ENCODE data around the gene ALG12.

The ALG12 gene

DNA sequence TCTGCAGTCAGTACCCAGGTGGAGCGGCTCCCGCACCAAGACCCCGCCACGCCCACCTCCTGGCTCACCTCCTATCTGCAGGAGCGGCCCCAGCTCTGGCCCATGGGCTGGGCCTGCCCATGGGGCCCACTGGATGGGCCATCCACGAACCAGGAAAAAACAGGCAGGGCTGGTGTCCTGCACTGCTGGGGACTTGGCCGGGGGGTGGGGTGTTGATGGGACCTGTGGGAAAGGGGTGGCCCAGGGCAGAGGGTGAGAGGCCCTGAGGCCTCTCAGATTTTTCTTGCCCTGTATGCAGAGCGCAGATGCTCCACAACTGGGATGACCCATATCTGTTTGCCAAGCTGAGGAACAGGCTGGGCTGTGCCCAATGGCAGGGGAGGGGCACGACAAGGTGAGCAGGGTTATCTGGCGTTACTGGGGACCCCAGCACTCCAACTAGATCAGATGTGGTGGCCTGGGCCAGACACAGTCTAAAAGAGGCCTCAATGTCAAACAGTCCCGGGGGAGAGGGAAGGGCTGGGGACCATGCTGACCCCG is 39.7 kb upstream of the ALG12 start:
- DNase-seq (ENCODE audit: low read depth in 2 of 2) = no peak

DNA sequence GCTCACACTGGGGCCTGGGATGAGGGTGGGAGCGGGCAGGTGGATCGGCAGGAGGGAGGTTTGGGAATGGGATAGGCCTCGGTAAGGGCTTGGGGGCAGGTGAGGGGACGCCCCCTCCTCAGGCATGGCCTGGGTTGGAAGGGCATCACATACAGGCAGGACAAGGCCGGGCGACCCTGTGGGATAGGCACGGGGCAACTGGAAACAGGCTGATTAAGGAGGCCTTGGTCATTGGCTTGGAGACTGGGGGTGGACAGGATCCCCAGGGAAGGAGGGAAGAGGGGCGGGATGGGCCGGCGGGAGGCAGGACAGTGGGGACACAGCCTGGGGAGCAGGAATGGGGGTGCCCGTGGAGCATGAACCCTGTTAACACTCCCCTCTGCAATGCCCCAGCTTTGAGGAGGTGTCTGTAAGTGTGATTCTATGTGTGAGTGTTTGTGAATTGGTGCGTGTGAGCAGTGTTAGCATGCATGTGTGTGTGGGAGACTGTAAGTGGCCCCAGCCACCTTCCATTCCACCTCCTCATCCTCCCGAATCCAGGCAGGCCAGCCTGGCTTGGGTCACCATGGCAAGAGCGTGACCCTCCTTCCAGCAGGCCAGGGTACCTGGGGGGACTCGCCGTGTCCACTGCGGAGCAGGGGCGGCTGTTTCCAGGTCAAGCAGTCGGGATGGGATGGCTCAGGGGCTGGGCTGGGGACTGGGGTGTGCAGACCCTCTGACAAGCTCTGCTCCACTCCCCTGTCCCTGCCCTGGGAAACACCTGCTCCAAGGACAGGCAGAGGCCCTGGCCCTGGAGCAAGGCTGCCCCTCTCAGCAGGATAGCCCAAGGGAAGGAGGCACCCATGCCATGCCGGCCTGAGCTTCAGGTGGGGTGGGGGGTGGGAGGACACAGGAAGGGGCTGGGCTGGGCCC is 38.9 kb upstream of the ALG12 start:
- no peak for DNase-seq (ENCODE audit: low read depth in 2 of 2)

DNA sequence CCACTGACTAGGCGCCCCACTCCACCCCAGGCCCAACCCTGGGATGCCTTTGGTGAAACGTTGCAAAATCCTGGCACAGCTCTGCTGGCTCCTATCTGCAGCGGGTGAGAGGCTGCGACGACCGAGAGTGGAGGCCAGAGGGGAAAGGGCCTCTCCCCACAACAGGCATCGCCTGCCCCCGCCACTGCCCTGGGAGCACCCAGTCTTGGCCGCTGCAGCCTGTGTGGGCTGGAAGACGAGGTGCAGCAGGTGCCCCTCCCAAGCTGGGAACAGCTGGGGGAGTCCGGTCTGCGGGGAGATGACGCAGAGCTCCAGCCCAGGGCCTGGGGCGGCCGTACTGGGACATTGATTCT is 38.2 kb upstream of the ALG12 start:
- no peak for DNase-seq (ENCODE audit: low read depth in 2 of 2)

DNA sequence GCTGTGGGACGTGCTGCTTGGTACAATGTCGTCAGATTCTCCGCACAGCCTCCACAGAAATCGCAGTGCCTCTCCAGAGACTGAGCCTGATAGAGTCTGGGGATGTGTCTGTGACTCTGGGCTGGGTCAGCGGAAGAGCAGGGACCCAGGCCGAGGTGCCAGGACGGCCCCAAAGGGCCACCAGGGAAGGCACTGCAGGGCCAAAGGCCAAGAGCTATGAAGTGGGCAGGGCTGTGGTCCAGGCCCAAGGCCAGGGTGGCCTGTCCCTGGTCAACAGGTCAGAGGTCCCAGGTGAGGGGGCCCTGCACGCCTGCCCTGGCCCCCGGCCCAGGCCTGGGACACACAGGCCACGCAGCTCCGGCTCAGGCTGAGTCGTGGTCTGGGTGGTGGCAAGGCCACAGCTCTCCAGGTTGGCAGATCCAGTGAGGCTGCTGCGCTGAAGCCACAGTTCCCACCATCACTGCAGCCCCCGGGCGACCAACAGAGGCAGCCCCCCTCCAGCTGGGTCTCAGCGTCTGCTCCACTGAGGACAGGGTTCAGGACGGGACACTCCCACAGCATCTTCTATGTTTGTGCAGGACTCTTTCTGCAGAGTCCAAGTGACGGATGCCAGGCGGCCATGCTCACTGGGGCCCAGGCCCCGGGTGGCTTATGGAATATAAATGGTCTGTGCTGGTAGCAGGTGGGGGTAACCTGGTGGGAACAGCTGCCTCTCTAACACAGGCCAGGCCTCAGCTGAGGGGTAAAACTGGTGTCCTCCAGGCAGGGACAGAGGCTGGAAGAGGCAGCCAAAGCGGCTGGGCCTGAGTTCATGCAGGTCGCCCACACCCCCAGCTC is 37.6 kb upstream of the ALG12 start:
- DNase-seq (ENCODE audit: low read depth in 2 of 2) = no peak

DNA sequence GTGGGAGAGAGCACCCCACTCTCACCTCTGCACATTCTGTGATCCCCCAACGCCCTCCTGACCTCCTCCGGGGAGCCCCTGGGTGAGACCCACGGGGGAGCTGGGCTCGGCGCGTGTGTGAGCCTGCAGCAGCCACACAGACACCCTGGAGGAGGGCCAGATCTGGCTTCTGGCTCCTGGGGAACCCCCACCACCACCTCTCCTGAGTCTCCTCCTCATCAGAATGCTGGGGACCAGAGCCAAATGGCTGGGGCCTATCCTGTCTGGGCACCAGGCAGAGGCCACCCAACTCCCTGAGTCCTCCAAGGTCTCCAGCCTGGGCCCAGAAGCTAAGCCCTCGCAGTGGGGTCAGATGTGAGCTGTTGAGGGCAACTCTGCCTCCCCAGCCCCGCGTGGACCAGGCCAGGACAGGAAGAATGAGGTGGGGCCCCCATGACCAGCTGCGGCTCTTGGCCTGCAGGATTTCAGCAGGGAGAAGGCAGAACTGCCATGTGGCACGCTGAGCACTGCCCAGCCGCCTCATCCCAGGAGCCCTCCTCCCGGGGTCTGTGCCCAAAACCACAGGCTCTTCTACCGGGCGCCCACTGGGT is 36.8 kb upstream of the ALG12 start:
- DNase-seq (ENCODE audit: low read depth in 2 of 2) = no peak

DNA sequence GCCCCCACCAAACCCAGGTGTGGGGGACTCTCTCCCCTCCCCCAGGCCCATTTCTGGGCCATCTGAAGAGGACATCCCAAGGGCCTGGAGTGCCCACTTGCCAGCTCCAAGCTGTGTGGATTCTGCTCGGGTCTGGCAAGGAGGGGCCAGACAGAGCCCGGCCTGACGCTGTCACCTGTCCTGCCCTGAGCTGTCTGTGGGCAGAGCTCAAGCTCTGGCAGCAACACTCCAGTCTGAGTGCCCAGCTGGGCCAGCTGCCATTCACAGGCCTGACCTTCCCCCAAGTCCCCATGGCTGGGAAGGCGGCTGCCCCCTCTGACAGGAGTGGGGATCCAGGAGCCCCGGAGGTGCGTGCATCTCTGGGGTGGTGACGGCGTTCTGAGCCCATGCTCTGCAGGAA is 36.1 kb upstream of the ALG12 start:
- no peak for DNase-seq (ENCODE audit: low read depth in 2 of 2)

DNA sequence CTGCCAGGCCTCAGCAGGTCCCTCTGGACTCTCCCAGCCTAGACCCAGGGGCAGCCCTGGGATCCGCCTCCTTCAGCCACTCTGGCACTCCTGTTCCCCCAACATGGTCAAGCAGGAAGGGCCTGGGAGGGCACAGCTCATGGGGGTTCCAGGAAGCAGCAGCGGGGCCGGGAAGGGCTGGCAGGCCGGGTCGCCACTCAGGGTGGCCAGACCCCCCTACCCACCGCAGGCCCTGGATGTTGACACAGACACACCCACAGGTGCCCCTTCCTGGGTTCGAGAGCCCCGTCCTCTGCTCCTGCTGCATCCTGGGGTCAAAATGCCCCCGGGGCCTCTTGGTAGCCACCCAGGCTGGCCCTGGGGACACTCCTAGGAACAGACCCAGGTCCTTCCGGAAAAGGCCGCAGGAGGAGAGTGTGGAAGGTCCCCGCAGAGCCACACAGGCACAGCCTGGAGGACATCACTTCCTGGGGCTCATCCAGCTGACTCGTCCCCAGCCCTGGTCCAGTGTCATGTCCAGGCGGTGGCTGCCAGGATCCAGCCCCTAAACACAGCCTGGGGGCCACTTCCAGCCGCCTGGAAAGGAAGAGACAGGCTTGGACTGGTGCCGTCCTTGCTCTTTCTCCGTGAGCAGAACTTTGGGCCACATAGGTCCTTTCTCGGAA is 35.6 kb upstream of the ALG12 start:
- no peak for DNase-seq (ENCODE audit: low read depth in 2 of 2)

DNA sequence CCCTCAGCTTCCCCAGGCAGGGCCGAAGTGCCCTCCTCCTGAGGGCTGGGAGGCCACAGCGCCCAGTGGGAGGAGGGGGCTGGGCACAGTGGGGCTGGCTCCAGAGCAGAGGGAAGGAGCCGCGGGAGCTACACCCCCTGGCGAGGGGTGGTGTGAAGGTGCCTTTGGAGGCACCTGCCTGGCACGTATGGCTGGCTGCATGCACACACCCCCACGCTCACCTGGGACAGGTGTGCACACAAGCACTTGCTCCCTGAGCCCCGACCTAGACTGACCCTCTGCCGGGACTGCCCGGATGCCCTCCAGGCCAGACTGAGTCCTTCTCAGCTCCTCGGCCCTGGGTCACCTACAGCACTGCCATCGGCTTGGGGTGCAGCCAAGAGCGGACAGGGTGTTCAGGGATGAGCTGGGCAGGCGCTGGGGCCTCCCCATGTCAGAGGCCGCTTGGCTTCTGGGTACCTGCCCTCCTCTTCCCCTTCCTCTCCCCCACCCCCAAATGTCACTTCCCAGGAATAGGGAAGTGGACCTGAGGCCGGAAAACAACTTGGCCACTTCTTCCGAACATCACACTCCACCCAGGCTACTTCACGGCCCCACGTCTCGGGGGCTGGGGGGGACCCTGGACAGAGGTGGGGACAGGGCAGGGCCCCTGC is 34.9 kb upstream of the ALG12 start:
- no peak for DNase-seq (ENCODE audit: low read depth in 2 of 2)

DNA sequence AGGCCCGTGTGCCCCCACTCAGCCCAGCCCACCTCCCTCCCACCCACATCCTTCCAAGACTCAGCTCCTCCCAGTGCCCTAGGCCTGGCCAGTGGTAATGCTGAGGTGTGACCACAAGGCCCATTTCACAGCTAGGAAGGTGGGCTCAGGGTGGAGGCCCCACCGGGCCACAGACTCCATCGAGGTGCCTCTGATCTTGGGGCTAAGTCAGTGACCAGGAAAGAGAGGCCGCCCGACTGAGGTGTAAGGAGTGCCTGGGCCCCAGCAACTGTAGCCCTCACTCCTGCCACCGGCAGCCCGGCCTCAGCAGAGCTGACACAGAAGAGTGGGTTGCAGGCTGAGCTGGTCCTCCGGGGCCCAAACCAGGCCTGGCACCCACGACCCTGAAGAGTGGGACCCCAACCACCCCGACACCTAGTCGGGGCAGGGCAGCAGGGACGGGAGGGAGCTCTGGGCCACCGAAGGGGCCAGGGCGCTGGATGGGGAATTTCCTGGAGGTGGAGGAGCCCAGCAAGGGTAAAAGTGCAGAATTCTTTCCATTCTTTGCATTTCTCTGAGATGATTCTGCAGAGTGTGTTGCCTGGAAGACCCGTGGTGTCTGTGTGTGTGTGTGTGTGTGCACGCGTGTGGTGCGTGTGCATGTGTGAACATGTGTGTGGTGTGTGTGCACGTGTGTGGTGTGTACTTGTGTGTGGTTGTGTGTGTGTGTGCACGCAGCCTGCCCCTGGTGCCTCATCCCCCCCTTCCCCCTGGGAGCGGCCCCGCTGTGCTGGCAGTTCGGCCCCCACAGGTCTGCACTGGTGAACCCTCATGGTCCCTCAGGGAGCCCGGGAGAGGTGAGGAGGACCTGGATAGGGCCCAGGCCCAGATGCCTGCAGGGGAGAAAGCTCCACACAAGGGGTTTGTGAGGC is 34.0 kb upstream of the ALG12 start:
- DNase-seq (ENCODE audit: low read depth in 2 of 2) = no peak

DNA sequence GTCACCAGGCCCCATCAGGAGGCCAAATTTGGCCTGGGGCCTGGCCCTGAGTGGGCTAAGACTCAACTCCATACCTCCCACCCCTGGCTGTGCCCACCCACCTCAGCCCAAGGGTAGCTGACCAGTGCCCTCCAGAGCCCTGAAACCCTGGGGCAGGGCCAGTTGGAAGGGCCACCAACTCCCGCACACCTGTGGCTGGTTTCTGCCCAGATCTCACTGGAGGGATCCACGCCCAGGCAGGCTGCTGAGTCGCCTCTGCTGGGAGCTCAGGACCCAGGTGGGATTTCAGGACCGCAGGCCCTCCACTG is 33.4 kb upstream of the ALG12 start:
- no peak for DNase-seq (ENCODE audit: low read depth in 2 of 2)

DNA sequence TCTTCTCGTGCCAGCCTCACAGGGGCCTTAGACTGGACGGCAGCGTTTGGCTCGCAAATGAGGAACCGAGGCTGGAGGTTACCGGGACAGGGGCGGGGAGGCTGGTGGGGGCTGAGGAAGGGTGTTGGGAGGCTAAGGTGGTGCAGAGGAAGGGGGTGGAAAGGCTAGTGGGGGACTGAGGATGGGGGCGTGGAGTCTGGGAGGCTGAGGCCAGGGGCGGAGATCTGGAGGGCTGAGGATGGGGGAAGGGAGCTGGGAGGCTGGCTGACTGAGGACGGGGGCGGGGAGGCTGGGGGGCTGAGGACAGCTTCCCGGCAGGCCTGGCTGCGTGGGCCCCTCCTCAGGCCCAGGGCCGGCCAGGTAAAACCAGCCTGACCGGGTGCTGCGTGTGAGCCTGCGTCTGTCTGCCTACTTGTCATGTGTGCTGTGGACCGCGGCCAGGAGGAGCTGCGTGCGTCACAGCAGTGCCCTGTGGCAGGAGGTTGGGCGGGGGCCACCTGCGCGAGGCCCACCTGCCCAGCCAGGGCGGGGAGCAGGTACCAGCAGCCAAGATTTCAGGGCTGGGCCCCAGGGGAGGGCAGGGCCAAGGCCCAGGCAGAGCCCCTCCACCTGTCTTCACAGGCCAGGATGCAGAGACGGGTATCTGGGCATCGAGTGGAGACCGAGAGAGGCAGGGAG is 32.9 kb upstream of the ALG12 start:
- DNase-seq (ENCODE audit: low read depth in 2 of 2) = peak in 1 of 2 donors; percentile 75

DNA sequence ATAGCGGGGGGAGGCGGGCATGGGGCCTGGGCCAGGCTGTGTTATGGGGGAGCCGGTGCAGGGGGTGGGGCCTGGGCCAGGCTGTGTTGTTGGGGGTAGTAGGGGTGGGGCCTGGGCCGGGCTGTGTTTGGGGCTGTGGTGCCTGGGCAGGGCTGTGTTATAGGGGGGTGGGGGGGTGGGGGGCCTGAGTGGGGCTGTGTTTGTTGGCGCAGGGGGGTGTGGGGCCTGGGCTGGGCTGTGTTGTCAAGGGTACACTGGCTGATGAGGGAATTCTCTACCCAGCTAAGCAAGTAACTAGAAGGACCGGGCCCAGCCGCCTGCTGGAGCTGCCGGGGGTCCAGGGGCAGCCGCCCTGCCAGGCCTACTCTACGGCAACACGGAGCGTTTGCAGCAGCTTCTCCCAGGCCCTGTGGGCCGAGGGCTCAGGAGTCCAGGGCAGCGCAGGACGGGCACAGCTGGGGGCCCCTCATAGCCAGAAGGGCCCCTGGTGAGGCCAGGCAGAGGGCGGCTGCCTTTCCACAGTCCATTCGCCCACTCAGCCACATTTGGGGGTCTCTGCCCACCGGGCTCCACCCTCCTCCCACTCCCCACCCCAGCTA is 32.3 kb upstream of the ALG12 start:
- no peak for DNase-seq (ENCODE audit: low read depth in 2 of 2)

DNA sequence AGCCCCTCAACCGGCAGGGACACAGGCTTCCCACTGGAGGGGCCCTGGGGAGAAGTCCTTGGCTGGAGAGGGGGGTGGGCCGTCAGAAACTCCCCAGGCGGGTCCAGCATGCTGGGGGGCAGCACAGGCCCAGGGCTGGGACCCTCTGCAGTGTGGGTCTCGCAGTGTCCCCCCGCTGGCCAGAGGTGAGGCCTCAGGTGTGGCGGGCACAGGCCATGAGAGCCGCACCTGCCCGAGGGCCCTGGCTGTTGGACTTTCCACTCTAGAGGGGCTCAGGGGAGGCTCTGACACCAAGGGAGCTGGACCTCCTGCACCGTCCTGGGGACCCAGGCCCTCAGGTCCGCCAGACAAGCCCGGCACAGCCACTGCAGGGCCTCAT is 31.7 kb upstream of the ALG12 start:
- no peak for DNase-seq (ENCODE audit: low read depth in 2 of 2)

DNA sequence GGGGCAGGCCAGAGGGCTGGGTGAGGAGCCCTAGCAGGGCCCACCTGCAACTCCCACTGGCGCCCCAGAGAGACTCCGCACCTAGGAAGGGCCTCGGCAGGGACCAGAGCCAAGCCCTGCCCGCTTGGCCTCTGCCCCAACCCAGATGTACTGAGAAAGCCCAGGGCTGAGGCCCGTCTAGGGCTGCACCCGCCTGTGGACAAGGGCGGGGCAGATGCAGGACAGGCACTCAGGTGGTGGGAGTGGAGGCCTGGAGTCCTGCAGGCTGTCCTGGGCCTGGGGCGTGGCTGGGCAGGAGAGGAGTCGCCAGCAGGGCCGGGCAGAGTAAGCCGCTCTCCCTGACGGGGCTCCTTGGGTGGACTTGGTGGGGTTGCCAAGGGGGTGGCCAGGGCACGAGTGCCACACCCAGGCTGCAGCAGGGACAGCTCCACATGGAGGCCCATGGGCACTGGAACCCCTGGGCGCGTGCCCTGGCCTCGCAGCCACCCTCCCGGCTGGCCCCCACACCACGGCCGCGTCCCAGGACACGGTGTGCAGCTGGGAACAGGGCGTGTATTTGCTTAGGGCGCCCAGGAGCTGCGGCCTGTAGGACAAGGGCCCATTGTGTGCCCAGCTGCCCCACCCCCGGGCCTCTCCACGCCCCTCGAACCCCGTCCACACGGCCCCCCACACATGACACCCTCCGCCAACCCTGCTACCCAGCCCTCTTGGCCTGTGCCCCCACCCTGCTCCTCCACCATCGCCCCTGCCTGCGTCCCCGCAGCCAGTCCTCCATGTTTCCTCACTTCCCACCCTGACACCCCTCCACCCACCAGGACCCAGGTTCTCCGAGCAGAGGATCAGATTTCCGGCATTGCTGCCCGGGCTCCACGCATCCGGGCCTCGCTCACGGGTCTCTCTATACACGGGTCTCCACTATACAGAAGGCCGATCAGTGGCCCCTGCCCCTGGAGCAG is 31.0 kb upstream of the ALG12 start:
- no peak for DNase-seq (ENCODE audit: low read depth in 2 of 2)

DNA sequence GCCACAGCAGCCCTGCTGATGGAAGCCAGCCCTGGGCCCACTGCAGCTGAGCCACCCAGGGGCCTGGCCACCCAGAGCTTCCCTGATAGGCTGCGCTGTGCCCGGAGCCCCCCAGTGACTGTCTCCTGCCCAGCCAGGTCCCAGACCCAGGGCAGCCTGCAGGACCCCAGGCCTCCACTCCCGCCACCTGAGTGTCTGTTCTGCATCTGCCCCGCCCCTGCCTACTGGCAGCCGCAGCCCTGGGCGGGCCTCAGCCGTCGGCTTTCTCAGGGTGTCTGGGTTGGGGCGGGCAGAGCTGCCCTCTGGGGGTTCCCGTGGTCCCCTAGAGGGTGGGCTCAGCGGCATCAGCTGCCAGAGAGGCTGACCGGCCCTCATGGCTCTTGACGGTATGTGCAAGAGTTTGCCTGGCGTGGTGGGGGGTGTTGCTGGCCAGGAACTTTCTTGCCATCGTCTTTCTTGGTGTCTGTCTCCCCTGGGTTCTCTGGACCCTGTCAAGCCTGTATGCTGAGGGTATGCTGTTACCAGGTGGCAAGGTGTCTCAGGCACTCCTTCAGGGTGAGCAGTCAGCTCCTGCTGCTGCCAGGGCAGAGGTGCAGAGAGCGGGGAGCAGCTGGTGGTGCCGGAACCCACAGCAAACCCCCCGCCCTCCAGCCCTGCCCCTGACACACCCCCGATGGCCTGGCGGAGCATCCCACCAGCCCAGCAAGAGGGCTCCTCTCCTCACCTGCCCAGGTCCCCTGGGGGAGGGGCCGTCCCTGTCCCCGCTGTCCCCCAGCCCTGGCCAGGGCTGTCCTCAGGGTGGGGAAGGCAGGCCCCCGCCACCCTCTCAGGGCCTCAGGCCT is 30.1 kb upstream of the ALG12 start:
- DNase-seq (ENCODE audit: low read depth in 2 of 2) = no peak

DNA sequence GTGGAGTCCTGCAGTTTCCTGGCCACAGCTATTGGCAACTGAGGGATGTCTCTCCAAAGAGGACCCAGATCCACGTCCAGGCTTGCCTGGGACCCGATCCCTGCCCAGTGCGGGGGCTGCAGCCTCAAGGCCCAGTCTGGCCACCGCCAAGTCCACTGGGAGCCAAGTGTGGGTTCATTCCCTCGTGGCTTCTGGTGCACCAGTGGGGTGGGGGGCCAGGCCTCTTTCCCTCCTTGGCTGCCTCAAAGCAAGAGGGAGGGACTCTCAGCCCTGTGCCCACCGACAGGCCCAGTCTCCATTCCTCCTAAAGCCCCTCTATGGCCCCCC is 29.0 kb upstream of the ALG12 start:
- DNase-seq (ENCODE audit: low read depth in 2 of 2) = no peak

DNA sequence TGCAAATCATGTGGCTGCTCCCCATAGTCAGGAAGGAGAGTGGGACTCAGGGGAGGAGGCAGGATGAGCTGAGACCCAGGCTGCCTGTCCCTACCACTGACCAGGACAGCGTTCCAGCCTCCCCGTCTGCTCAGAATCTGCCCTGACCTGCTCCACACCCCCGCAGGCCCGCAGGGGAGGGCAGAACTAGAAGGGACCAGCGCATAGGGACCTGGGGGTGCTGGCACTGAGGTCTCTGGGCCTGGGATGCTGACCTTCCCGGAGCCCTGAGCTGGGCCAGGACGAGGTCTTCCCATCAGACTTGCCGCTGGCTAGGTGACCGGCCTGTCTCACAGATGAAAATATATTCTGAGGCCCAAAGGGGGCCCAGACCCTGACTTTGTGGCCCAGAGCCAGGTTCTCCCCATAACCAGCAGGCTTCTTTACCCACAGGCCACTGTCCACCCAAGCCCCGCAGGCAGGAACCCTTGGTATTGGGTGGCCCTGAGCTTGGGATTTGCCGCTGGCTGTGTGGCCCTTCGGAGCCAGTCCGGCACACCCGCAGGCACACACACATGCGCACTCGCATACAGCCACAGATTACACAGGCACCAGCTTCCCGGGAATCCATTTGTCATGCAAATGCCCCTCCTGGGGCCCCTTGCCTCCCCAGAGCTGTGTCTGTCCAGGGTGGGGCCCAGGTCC is 28.5 kb upstream of the ALG12 start:
- DNase-seq (ENCODE audit: low read depth in 2 of 2) = no peak
